ENCODE results near the gene PIK3CA.

DNA sequence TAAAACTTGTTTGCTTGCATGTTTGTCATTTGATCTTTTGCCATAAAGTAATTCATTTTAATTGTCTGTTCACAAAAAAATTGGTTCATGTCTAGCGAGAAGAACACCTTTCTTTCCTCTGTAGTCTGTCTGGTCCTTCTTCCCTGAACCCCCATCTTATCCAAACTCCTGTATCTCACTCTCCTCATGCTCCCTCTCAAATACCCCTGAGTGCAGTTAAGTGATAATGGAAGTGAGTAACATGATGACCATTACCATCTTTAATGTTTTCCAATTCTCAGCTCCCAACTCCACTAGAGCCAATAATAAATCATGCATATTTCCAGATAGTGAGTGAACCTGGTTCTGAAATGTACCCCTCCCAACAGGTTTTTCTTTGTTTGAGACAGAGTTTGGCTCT, 116.9 kb downstream of the PIK3CA start:
- TF ChIP-seq POLR2A (IDR thresholded peaks at IDR 0.05), result no peak
- TF ChIP-seq, protein P1, sequence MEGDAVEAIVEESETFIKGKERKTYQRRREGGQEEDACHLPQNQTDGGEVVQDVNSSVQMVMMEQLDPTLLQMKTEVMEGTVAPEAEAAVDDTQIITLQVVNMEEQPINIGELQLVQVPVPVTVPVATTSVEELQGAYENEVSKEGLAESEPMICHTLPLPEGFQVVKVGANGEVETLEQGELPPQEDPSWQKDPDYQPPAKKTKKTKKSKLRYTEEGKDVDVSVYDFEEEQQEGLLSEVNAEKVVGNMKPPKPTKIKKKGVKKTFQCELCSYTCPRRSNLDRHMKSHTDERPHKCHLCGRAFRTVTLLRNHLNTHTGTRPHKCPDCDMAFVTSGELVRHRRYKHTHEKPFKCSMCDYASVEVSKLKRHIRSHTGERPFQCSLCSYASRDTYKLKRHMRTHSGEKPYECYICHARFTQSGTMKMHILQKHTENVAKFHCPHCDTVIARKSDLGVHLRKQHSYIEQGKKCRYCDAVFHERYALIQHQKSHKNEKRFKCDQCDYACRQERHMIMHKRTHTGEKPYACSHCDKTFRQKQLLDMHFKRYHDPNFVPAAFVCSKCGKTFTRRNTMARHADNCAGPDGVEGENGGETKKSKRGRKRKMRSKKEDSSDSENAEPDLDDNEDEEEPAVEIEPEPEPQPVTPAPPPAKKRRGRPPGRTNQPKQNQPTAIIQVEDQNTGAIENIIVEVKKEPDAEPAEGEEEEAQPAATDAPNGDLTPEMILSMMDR (IDR thresholded peaks at IDR 0.05), result no peak
- TF ChIP-seq POLR2AphosphoS5 (IDR thresholded peaks at IDR 0.05), result no peak
